Large intestine (tissue), 3 donors: ENCODE results near the gene TNS1. TPM values are rescaled to one million over a fixed set of nuclear protein-coding genes. Genes with fewer than 3 reads are reported as not detected.

Experiments used
- DNase-seq, 2 donors: peaks; one replicate each; pipeline versions ENCODE4 v3.0.0 to v3.0.0-alpha.2; 2013
- H3K27ac ChIP-seq: one replicate; pipeline ENCODE4 v1.5.1; 2013; ENCODE audit warnings: low read length
- H3K27me3 ChIP-seq: 2 replicates; pipeline ENCODE4 v1.6.1; 2013; ENCODE audit warnings: low read length; ENCODE audit not compliant: control insufficient read depth, insufficient read depth
- H3K36me3 ChIP-seq: 2 replicates; pipeline ENCODE4 v1.6.1; 2013; ENCODE audit warnings: low read length; ENCODE audit not compliant: control insufficient read depth, insufficient read depth
- H3K4me1 ChIP-seq: one replicate; pipeline ENCODE4 v1.6.1; 2013; ENCODE audit warnings: low read length; ENCODE audit not compliant: control insufficient read depth, insufficient read depth
- H3K4me3 ChIP-seq: one replicate; pipeline ENCODE4 v1.5.1; 2013; ENCODE audit warnings: low read length
- H3K9me3 ChIP-seq: one replicate; pipeline ENCODE4 v1.6.1; 2013; ENCODE audit warnings: mild to moderate bottlenecking, low read depth, low read length, moderate library complexity; ENCODE audit not compliant: control insufficient read depth
- WGBS: methylation state at CpG from one replicate; pipeline ENCODE4 v1.1.5; 2013; ENCODE audit warnings: low lambda C conversion rate; ENCODE audit not compliant: insufficient coverage; 5-methylcytosine and 5-hydroxymethylcytosine counted together
- polyA plus RNA-seq: library from polyadenylated mRNA; unstranded; fragments of 120-200 nt; gene quantifications from one replicate; pipeline ENCODE4 v1.2.1, GENCODE V29; 2013

TNS1 gene
- polyA plus RNA-seq, 1 donor: 26.8 TPM

- no CpG with 5 or more reads among the region's 10 CpGs for WGBS
- DNase-seq: no peak
- H3K27me3 ChIP-seq: no peaks in the 10 kb centered on the region
- peak overlapping the region; percentile 63 for H3K27ac ChIP-seq
- no peak overlapping the region for H3K4me3 ChIP-seq
- no peaks in the 10 kb centered on the region for H3K9me3 ChIP-seq
- peaks cover 34% of the 10 kb centered on the region for H3K4me1 ChIP-seq
- no peaks in the 10 kb centered on the region for H3K36me3 ChIP-seq
These were observed 66.7 kb downstream of the TNS1 start for GRCh38 chr2:217935901-217936684.

GRCh38 chr2:217935235-217935879, 67.4 kb downstream of the TNS1 start:
- 80% methylated on average over 2 of the region's 7 CpGs for WGBS
- Histone ChIP-seq H3K36me3 (no peaks in the 10 kb centered on the region), H3K27me3 (no peaks in the 10 kb centered on the region), H3K4me1 (peaks cover 36% of the 10 kb centered on the region), H3K27ac (peak overlapping the region; percentile 27), H3K9me3 (no peaks in the 10 kb centered on the region), H3K4me3 (no peak overlapping the region)
- DNase-seq: no peak

GRCh38 chr2:217934321-217935131, 68.3 kb downstream of the TNS1 start:
- no peak for DNase-seq
- peak overlapping the region; percentile 27 for H3K27ac ChIP-seq
- no peaks in the 10 kb centered on the region for H3K36me3 ChIP-seq
- peaks cover 38% of the 10 kb centered on the region for H3K4me1 ChIP-seq
- no peaks in the 10 kb centered on the region for H3K9me3 ChIP-seq
- H3K27me3 ChIP-seq: no peaks in the 10 kb centered on the region
- no CpG with 5 or more reads among the region's 13 CpGs for WGBS
- H3K4me3 ChIP-seq: no peak overlapping the region

DNA sequence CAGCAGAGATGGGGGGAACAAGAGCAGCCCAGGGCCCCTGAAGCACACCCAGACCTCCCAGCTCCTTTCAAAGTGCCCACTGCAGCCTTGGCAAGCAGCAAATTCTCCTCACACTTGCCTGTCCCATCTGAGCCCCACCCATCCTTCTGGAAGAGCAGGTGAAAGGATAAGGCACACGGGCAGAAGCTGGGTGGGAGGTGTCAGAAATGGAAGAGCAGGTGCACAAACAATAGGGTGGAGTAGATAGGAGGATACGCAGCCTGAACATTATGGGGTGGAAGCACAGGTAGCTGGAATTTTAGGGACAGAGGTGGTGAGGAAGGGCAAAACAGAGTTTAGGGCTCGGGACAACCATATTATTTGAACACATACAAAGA, 69.2 kb downstream of the TNS1 start:
- DNase-seq: no peak
- Histone ChIP-seq H3K9me3 (no peaks in the 10 kb centered on the region), H3K4me3 (no peak overlapping the region), H3K27me3 (no peaks in the 10 kb centered on the region), H3K36me3 (no peaks in the 10 kb centered on the region), H3K4me1 (peaks cover 41% of the 10 kb centered on the region), H3K27ac (peak overlapping the region; percentile 27)
- no CpG with 5 or more reads among the region's 3 CpGs for WGBS

DNA sequence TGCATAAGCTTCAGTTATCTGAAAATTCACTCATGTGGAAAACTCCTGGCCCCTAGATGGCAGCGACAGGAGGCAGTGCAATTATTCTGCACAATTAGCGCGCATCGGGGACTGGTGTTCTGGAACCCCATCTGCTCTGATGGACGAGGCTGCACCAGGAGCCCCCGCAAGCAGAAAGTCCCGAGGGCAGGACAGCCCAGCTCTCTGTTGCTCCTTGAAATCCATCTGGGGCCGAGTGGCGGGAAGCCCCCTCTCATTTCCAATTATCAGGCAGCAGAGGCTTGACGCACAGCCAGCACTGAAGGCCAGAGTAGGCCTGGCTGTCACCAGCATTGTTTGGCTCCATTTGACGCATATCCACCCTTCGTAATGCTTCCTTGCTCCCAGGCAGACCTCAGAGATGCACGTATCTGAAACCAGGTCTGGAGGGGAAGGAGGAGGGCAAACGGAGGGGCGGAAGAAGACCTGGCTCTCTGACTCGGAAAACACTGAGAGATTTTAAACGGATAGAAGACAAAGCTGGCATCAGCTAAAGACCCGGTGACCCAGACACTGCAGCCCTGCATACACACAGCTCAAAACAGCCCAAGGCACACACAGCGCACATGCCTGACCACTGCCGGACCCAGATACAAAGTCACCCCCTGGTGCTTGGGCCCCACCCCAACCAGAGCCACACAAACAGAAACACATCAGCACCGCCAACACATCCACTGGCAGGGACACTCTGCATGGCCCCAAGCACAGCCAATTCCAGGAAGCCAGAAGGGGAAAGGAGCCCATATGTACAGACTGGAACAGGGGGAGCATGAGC, 69.8 kb downstream of the TNS1 start:
- Histone ChIP-seq H3K4me3 (no peak overlapping the region), H3K27me3 (no peaks in the 10 kb centered on the region), H3K27ac (peak overlapping the region; percentile 19), H3K9me3 (no peaks in the 10 kb centered on the region), H3K4me1 (peaks cover 40% of the 10 kb centered on the region), H3K36me3 (no peaks in the 10 kb centered on the region)
- 100% methylated on average over 1 of the region's 21 CpGs for WGBS
- DNase-seq: no peak

DNA sequence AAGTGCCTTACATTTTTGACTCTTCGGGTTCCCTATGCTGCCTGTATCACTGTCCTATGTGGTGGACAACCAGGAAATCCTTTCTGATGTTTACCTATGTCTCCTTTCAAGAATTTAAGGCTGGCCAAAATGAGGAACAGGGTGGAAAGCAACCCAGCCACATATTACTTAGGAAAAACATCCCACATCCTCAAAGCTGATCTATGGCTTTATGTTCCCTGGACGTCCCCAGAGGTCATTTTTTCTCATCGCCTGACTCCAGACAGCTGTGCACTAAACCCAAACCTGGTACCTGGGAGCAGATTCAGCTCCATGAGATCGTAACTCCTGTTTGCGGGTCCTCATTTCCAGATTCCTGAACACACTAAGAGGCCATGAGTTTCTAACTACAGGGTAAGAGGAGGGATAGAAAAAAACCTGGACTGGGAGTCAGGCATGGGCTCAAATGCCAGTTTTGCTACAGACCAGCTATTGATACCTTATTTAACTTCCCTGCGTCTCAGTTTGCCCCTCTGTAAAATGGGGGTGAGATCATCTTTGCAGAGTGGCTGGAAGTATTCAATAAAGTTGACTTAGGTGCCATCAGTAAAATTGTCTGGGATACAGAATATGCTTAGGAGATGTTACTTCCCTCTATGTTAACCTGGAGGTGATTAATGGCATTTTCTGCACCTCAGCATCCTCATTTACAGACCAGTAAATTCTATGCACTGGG, 70.8 kb downstream of the TNS1 start:
- peaks cover 32% of the 10 kb centered on the region for H3K4me1 ChIP-seq
- DNase-seq: no peak
- H3K27ac ChIP-seq: peak overlapping the region; percentile 28
- H3K9me3 ChIP-seq: no peaks in the 10 kb centered on the region
- WGBS: 100% methylated on average over 2 of the region's 6 CpGs
- H3K4me3 ChIP-seq: no peak overlapping the region
- no peaks in the 10 kb centered on the region for H3K36me3 ChIP-seq
- H3K27me3 ChIP-seq: no peaks in the 10 kb centered on the region

DNA sequence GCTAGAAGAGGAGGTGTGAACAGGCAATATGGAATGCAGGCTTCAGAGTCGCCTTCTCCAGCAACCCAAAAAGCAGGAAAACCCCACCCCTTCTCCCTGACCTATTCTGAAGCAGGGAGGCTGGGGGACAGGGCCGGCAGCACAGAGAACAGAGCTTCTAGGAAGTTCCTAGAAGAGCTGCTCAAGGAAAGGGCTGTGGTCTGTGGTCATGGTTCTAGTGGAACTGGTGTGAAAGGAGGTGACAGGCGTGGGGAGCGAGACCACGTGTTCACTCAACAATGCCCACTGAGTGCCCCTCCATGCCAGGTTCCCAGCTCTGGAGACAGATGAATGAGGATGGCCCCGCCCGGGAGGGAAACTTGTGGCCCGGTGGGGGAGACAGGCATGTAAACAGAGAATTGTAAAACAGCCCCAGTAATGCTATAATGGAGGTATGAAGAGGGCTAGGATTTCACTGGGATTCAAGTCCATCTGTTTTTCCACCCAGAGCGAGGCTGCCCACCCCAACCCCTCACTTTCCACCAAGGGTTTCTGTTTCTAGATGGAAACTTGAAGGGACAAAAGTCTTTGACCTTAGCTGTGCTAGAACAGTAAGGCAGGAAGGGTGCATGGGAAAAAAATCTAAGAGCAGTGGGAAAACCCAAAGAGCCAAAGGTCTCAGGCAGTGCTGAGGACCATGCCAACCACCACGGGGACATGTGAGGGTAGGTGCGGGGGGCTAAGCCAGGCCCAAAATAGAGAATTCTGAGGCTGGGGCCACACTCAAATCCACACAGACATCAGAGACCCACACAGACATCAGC, 71.8 kb downstream of the TNS1 start:
- 83% methylated on average over 1 of the region's 11 CpGs for WGBS

GRCh38 chr2:217929757-217930707, 72.8 kb downstream of the TNS1 start:
- H3K9me3 ChIP-seq: no peaks in the 10 kb centered on the region
- H3K4me1 ChIP-seq: peaks cover 34% of the 10 kb centered on the region
- no peak overlapping the region for H3K4me3 ChIP-seq
- H3K27ac ChIP-seq: peak overlapping the region; percentile 67
- H3K27me3 ChIP-seq: no peaks in the 10 kb centered on the region
- no CpG with 5 or more reads among the region's 14 CpGs for WGBS
- peak in 1 of 2 donors; percentile 29 for DNase-seq
- no peaks in the 10 kb centered on the region for H3K36me3 ChIP-seq

More for the DNA sequence above, 71.8 kb downstream of the TNS1 start:
- no peaks in the 10 kb centered on the region for H3K36me3 ChIP-seq
- no peaks in the 10 kb centered on the region for H3K9me3 ChIP-seq
- no peak for DNase-seq
- no peak overlapping the region for H3K4me3 ChIP-seq
- peak overlapping the region; percentile 67 for H3K27ac ChIP-seq
- H3K27me3 ChIP-seq: no peaks in the 10 kb centered on the region
- peaks cover 34% of the 10 kb centered on the region for H3K4me1 ChIP-seq
